ENCODE data around the gene STAT6. TPM values are rescaled to one million over a fixed set of nuclear protein-coding genes. Genes with fewer than 3 reads are reported as not detected.
"Not testable (repeated sequence)": the region's sequence is repeated elsewhere in the genome, so short reads cannot be mapped to it uniquely, and the experiment has no call there.

The STAT6 gene
- total RNA-seq, 1 experiment from 2014 or later = not detected

- no peak for DNase-seq (ENCODE audit: low read depth)
Observed at GRCh38 chr12:57126561-57126960, 15.4 kb upstream of the STAT6 start.

GRCh38 chr12:57126061-57126460 is 14.9 kb upstream of the STAT6 start:
- no peak for DNase-seq (ENCODE audit: low read depth)

GRCh38 chr12:57124261-57124877 is 13.2 kb upstream of the STAT6 start:
- peak; percentile 66 for DNase-seq (ENCODE audit: low read depth)

GRCh38 chr12:57123813-57124212 is 12.7 kb upstream of the STAT6 start:
- no peak for DNase-seq (ENCODE audit: low read depth)

GRCh38 chr12:57120718-57121117 is 9.6 kb upstream of the STAT6 start:
- not testable (repeated sequence) for DNase-seq (ENCODE audit: low read depth)

- no peak for DNase-seq (ENCODE audit: low read depth)
Observed at GRCh38 chr12:57119294-57120085, 8.3 kb upstream of the STAT6 start.

- DNase-seq (ENCODE audit: low read depth) = peak; percentile 92
Observed at GRCh38 chr12:57118711-57119271, 7.6 kb upstream of the STAT6 start.

- DNase-seq (ENCODE audit: low read depth) = no peak
Observed at GRCh38 chr12:57116580-57117281, 5.6 kb upstream of the STAT6 start.

- DNase-seq (ENCODE audit: low read depth) = no peak
Observed at GRCh38 chr12:57112492-57113294, 1.5 kb upstream of the STAT6 start.

GRCh38 chr12:57110104-57111030 is 795 bp downstream of the STAT6 start:
- DNase-seq (ENCODE audit: low read depth) = no peak

- no peak for DNase-seq (ENCODE audit: low read depth)
Observed at GRCh38 chr12:57109207-57110103, 1.7 kb downstream of the STAT6 start.

- DNase-seq (ENCODE audit: low read depth) = no peak
Observed at GRCh38 chr12:57107456-57108155, 3.6 kb downstream of the STAT6 start.

GRCh38 chr12:57106021-57106708 is 5.0 kb downstream of the STAT6 start:
- no peak for DNase-seq (ENCODE audit: low read depth)

- no peak for DNase-seq (ENCODE audit: low read depth)
Observed at GRCh38 chr12:57105011-57105753, 6.0 kb downstream of the STAT6 start.

- DNase-seq (ENCODE audit: low read depth) = no peak
Observed at GRCh38 chr12:57104292-57104910, 6.8 kb downstream of the STAT6 start.

- peak; percentile 46 for DNase-seq (ENCODE audit: low read depth)
Observed at GRCh38 chr12:57103856-57104255, 7.3 kb downstream of the STAT6 start.

All from M059J (cell line).